Esophagus muscularis mucosa (tissue), 4 donors: ENCODE results near the gene EGFL7. TPM values are rescaled to one million over a fixed set of nuclear protein-coding genes. Genes with fewer than 3 reads are reported as not detected.
A peak's percentile ranks its signal among the peaks of the same experiment; 100 is the strongest.

ENCODE experiments used
- DNase-seq: peaks from one replicate; pipeline ENCODE4 v3.0.0-alpha.2; 2017; ENCODE audit errors: extremely low spot score
- H3K27ac ChIP-seq, 4 donors: fragments of 200-600 bp; sonication (generic); replicated peaks in 1 of 4; 1 replicate in 3 of 4; 2 replicates in 1 of 4; pipeline ENCODE4 v1.5.1; 2016 to 2019; ENCODE audit warnings: mild to moderate bottlenecking in 1 of 4
- H3K27me3 ChIP-seq, 4 donors: fragments of 200-600 bp; sonication (generic); one replicate each; pipeline versions ENCODE4 v1.5.1 to v1.6.0; 2016 to 2019
- H3K36me3 ChIP-seq, 4 donors: fragments of 200-600 bp; sonication (generic); one replicate each; pipeline ENCODE4 v1.5.1; 2016 to 2019
- H3K4me1 ChIP-seq, 4 donors: fragments of 200-600 bp; sonication (generic); one replicate each; pipeline ENCODE4 v1.5.1; 2016 to 2019
- H3K4me3 ChIP-seq, 4 donors: fragments of 200-600 bp; sonication (generic); 1 replicate in 2 of 4; 2 replicates in 2 of 4; pipeline ENCODE4 v1.5.1; 2016 to 2019; ENCODE audit warnings: mild to moderate bottlenecking in 4 of 4, moderate library complexity in 1 of 4
- H3K9me3 ChIP-seq, 4 donors: fragments of 200-600 bp; sonication (generic); 1 replicate in 3 of 4; 2 replicates in 1 of 4; pipeline ENCODE4 v1.5.1; 2016 to 2019
- EP300 ChIP-seq: sonication (generic); formaldehyde crosslinking; IDR thresholded peaks from one replicate; pipeline ENCODE4 v1.6.1; 2017; ENCODE audit warnings: antibody characterized with exemption
- POLR2A ChIP-seq: fragments of 450-650 bp; IDR thresholded peaks from one replicate; pipeline ENCODE4 v1.6.1; 2017; ENCODE audit warnings: antibody characterized with exemption, moderate library complexity, mild to moderate bottlenecking, low read depth
- POLR2AphosphoS5 ChIP-seq, 2 donors: sonication (generic); formaldehyde crosslinking; IDR thresholded peaks; one replicate each; pipeline ENCODE4 v1.6.1; 2017; ENCODE audit warnings: antibody characterized with exemption in 2 of 2
- WGBS: methylation state at CpG from one replicate; pipeline ENCODE4 v1.1.5; 2018; 5-methylcytosine and 5-hydroxymethylcytosine counted together
- intact Hi-C: fragments of 100-400 bp; cut with DNase I; formaldehyde crosslinking; loops from one replicate; pipeline ENCODE4 v1.15.1; 2023
- total RNA-seq, 4 donors: library from RNA; depleted of rRNA; stranded (reverse); fragments of >200 nt; gene quantifications; one replicate each; pipeline versions ENCODE4 v1.1.0 to v1.2.1, GENCODE V29; 2016
- TF ChIP-seq, protein P1 (sequence below), 3 experiments: fragments of 200-600 bp in 2 of 3; fragments of 450-650 bp in 1 of 3; sonication (generic) in 2 of 3; IDR thresholded peaks; one replicate each; pipeline ENCODE4 v1.5.1; 2017 to 2019; ENCODE audit warnings: antibody characterized with exemption in 3 of 3, mild to moderate bottlenecking in 2 of 3, moderate library complexity in 1 of 3

The EGFL7 gene
- total RNA-seq, 4 donors from 2014 or later = 33.2 to 134 (median 78.7) TPM

DNA sequence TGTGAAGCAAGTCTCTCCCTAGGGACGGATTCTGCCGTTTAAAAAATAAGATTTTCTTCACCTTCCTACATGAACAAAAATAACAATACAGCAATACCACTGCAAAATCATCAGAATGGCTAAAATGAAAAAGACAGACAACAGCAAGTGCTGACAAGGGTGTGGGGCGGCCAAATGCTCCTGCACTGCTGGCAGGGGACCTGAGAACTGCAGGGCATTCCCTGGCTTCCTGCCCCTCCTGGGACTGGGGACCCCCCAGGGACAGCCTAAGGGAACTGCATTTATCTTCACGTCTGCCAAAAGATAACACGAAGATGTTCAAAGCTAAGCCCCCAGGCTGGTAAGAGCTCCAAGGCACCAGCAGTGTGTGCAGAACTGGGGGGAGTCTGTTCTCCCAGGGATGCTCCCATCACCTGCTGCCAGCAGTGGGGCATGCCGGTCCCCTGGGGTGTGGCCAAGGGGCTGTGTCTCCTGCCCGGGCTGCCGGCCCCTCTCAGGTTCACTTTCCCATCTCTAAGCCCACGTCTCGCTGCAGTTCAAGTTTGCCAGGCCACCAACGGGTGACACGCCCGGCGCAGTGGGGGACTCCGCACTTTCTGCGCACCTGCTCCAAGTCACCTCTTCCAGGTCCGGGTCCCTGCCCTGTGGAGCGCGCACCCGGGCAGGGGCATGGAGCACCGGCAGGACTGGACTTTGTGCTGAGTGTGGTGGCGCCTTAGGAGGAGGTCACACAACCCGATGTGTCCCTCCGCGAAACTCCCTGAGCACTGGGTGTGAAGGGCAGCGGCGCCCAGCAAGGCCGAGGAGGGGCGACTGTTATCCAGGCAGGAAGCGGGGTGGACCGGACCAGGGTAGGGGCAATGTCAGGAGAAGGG lies 4.5 kb upstream of the EGFL7 start:
- peaks cover 0 to 86% (median 5%) of the 10 kb centered on the region in 4 donors for H3K27me3 ChIP-seq
- H3K27ac ChIP-seq = peak overlapping the region; percentile 47 to 80 (median 68)
- TF ChIP-seq POLR2A (no peak), EP300 (no peak), POLR2AphosphoS5 (IDR thresholded peaks at IDR 0.05) (no peak)
- TF ChIP-seq, protein P1, sequence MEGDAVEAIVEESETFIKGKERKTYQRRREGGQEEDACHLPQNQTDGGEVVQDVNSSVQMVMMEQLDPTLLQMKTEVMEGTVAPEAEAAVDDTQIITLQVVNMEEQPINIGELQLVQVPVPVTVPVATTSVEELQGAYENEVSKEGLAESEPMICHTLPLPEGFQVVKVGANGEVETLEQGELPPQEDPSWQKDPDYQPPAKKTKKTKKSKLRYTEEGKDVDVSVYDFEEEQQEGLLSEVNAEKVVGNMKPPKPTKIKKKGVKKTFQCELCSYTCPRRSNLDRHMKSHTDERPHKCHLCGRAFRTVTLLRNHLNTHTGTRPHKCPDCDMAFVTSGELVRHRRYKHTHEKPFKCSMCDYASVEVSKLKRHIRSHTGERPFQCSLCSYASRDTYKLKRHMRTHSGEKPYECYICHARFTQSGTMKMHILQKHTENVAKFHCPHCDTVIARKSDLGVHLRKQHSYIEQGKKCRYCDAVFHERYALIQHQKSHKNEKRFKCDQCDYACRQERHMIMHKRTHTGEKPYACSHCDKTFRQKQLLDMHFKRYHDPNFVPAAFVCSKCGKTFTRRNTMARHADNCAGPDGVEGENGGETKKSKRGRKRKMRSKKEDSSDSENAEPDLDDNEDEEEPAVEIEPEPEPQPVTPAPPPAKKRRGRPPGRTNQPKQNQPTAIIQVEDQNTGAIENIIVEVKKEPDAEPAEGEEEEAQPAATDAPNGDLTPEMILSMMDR (IDR thresholded peaks at IDR 0.05) = no peak
- H3K36me3 ChIP-seq = peaks cover 0 to under 1% (median 0%) of the 10 kb centered on the region in 4 donors
- intact Hi-C loops = no loop called here
- H3K9me3 ChIP-seq = no peaks in the 10 kb centered on the region
- H3K4me1 ChIP-seq = peaks cover 5 to 32% (median 20%) of the 10 kb centered on the region in 4 donors
- DNase-seq = no peak
- H3K4me3 ChIP-seq = peak overlapping the region; percentile 32 to 65 (median 48)
- WGBS = 74% methylated on average over 30 of the region's 31 CpGs

DNA sequence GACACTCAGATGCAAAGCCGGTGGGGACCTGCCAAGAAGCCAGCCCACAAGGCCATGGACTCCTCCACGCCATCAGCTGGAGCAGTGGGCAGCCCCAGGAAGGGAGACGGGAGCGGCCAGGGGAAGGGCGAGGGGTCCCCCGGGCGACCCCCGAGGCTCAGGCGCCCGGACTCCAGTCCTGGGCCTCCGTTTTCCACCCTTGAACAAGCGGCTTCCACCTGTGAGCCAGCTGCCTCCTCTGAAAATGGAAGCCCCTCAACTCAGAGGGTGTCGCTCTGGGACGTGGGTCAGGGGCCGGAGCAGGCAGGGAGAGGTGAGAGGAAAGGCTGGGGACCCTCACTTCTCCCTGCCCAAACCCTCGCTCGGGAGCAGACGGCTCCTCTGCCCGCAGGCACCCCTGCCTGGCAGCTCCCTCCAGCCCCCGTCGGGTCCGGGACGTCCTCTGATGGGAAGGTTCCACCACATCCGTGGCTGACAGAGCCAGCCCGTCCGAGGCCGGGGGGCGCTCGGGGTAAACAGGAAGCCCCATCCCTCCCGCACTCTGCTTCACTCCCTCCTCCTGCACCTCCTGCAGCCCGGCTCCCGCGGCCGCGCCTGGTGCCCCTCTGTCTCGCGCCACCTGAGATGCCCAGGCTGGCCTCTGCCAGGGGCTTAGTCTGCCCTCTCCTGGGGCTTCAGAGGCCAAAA lies 3.7 kb upstream of the EGFL7 start:
- peak overlapping the region; percentile 32 to 65 (median 48) for H3K4me3 ChIP-seq
- H3K27me3 ChIP-seq = peaks cover 0 to 88% (median 5%) of the 10 kb centered on the region in 4 donors
- TF ChIP-seq EP300 (no peak), POLR2A (no peak), POLR2AphosphoS5 (IDR thresholded peaks at IDR 0.05) (no peak)
- TF ChIP-seq, protein P1 (IDR thresholded peaks at IDR 0.05) = no peak
- H3K27ac ChIP-seq = peak overlapping the region; percentile 47 to 80 (median 68)
- H3K9me3 ChIP-seq = no peaks in the 10 kb centered on the region
- intact Hi-C loops = no loop called here
- H3K4me1 ChIP-seq = peaks cover 5 to 31% (median 17%) of the 10 kb centered on the region in 4 donors
- H3K36me3 ChIP-seq = peaks cover 0 to 8% (median 0%) of the 10 kb centered on the region in 4 donors
- DNase-seq = no peak
- 38% methylated on average over 8 of the region's 37 CpGs for WGBS

DNA sequence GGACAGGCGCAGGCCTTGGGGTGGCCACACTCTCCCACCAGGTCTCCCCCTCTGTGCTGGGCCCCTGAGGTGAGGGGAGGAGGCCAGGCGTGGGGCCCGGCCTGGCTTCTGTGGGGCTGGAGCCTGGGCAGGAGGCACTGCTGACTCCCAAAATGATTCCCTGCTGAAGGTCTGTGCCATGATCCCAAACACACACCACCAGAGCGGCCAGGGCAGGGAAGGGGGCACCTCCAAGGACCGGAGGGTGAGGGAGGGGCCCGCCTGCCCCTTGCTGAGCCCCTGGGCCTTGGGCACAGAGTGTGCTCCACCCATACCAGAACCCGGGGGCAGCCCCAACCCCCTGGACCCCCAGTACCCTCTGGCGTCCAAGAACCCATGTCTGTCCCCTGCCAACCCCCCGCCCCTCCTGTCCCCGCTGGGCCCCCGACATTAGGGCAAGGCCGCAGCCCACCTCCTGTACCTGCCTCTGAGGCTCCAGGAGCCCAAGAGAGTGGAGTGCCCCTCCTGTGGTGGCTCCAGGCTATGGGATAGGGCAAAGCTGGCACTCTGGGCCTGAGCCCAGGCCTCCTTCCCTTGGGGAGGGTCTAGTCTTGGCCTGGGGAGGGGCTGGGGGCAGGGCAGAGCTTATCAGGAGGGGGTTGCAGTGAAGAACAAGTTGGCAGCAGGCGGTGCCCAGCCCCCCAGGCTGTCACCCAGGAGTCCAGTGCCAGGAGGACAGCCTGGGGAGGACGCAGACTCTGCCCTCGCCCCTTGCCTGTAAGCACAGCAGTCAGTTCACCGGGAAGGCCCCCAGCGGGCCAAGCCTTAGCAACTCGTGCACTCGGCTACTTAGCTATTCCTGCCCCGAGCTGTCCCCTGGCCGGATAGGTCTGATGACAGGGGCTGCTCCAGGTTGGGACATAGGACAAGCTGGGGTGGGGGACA lies 2.6 kb upstream of the EGFL7 start:
- Histone ChIP-seq H3K36me3 (peaks cover 0 to 19% (median 5%) of the 10 kb centered on the region in 4 donors), H3K27ac (peak overlapping the region; percentile 47 to 80 (median 68)), H3K9me3 (no peaks in the 10 kb centered on the region), H3K27me3 (peaks cover 0 to 97% (median 8%) of the 10 kb centered on the region in 4 donors), H3K4me1 (peaks cover 2 to 26% (median 19%) of the 10 kb centered on the region in 4 donors), H3K4me3 (peak overlapping the region; percentile 32 to 65 (median 48))
- WGBS = 68% methylated on average over 12 of the region's 21 CpGs
- intact Hi-C loops = no loop called here
- TF ChIP-seq, protein P1 (IDR thresholded peaks at IDR 0.05) = no peak
- TF ChIP-seq POLR2AphosphoS5 (IDR thresholded peaks at IDR 0.05) (no peak), EP300 (no peak), POLR2A (no peak)
- no peak for DNase-seq

DNA sequence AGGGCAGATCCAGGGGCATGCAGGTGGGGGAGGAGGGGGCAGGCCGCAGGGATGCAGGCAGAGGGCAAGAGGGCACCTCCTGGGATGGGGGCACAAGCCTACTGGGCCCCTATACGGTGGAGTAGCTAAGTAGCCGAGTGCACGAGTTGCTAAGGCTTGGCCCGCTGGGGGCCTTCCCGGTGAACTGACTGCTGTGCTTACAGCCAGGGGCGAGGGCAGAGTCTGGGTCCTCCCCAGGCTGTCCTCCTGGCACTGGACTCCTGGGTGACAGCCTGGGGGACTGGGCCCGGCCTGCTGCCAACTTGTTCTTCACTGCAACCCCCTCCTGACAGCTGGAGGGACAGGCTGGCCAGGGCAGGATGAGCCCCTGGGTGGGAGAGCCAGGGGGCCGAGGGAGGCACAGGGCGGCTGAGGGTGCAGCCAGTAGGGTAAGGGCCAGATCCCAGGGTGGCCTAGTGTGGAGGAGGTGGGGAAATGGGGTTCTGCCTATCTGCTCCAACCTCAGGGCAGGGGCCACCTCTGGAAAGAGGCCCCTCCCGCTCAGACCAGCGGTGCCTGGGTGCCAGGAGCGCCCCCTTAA lies 1.7 kb upstream of the EGFL7 start:
- TF ChIP-seq, protein P1 (IDR thresholded peaks at IDR 0.05) = no peak
- no peak for TF ChIP-seq POLR2A
- no peak for TF ChIP-seq POLR2AphosphoS5 (IDR thresholded peaks at IDR 0.05)
- TF ChIP-seq EP300 = no peak
- Histone ChIP-seq H3K4me1 (peaks cover 3 to 25% (median 21%) of the 10 kb centered on the region in 4 donors), H3K9me3 (no peaks in the 10 kb centered on the region), H3K27me3 (peaks cover 0 to 92% (median 9%) of the 10 kb centered on the region in 4 donors), H3K4me3 (peak overlapping the region in 3 of 4 donors; percentile 53 to 65 (median 57)), H3K36me3 (peaks cover 0 to 23% (median 6%) of the 10 kb centered on the region in 4 donors), H3K27ac (peak overlapping the region in 3 of 4 donors; percentile 65 to 80 (median 72))
- intact Hi-C loops = no loop called here
- no CpG with 5 or more reads among the region's 13 CpGs for WGBS
- DNase-seq = no peak
